Thoracic aorta (tissue), 2 donors: ENCODE data around the gene REEP6. TPM values are rescaled to one million over a fixed set of nuclear protein-coding genes. Genes with fewer than 3 reads are reported as not detected.
"Not testable (repeated sequence)": the region's sequence is repeated elsewhere in the genome, so short reads cannot be mapped to it uniquely, and the experiment has no call there.

Experiments
- ATAC-seq: fragments of 150-250 bp; one replicate; pipeline ENCODE4 v1.8.0; 2017; ENCODE audit warnings: low read depth; ENCODE audit not compliant: insufficient number of reproducible peaks, low FRiP score
- DNase-seq: peaks from one replicate; pipeline ENCODE4 v3.0.0-alpha.2; 2020; ENCODE audit warnings: low spot score
- H3K27ac ChIP-seq, 2 donors: fragments of 200-600 bp; sonication (generic); 1 replicate in 1 of 2; 2 replicates in 1 of 2; pipeline ENCODE4 v1.5.1; 2016; ENCODE audit warnings: mild to moderate bottlenecking in 2 of 2, moderate library complexity in 2 of 2
- H3K27me3 ChIP-seq: fragments of 200-600 bp; sonication (generic); replicated peaks from 2 replicates; pipeline ENCODE4 v1.6.0; 2016; ENCODE audit warnings: mild to moderate bottlenecking; ENCODE audit not compliant: insufficient read depth
- H3K36me3 ChIP-seq: fragments of 200-600 bp; sonication (generic); one replicate; pipeline ENCODE4 v1.5.1; 2016
- H3K4me1 ChIP-seq, 2 donors: fragments of 200-600 bp; sonication (generic); 1 replicate in 1 of 2; 2 replicates in 1 of 2; pipeline versions ENCODE4 v1.5.1 to v1.6.0; 2016; ENCODE audit warnings: low read depth in 2 of 2, mild to moderate bottlenecking in 1 of 2; ENCODE audit not compliant: control insufficient read depth in 1 of 2
- H3K4me3 ChIP-seq: fragments of 200-600 bp; sonication (generic); 2 replicates; pipeline ENCODE4 v1.5.1; 2016; ENCODE audit warnings: mild to moderate bottlenecking
- H3K9me3 ChIP-seq: fragments of 200-600 bp; sonication (generic); 2 replicates; pipeline ENCODE4 v1.5.1; 2016
- CTCF ChIP-seq: fragments of 200-600 bp; sonication (generic); IDR thresholded peaks from one replicate; pipeline ENCODE4 v1.5.1; 2019; ENCODE audit warnings: antibody characterized with exemption
- total RNA-seq, 2 donors: library from RNA; depleted of rRNA; stranded (reverse); fragments of >200 nt; gene quantifications; one replicate each; pipeline versions ENCODE4 v1.1.0 to v1.2.3, GENCODE V29; 2016

The REEP6 gene
- total RNA-seq, 2 donors from 2014 or later = 0.35 to 1.6 TPM

- DNase-seq (no peak), ATAC-seq (no peak)
Measured at GRCh38 chr19:1529430-1529816, 38.4 kb downstream of the REEP6 start.

GRCh38 chr19:1530856-1531255 is 39.9 kb downstream of the REEP6 start:
- ATAC-seq, DNase-seq, H3K4me1 ChIP-seq, H3K9me3 ChIP-seq, H3K36me3 ChIP-seq, H3K27ac ChIP-seq, H3K27me3 ChIP-seq, H3K4me3 ChIP-seq: not testable (repeated sequence)

More at GRCh38 chr19:1529430-1529816, 38.4 kb downstream of the REEP6 start:
- Histone ChIP-seq H3K27me3 (no peaks in the 10 kb centered on the region), H3K9me3 (no peaks in the 10 kb centered on the region), H3K4me3 (no peak overlapping the region), H3K27ac (no peak overlapping the region), H3K4me1 (no peaks in the 10 kb centered on the region), H3K36me3 (no peaks in the 10 kb centered on the region)
- TF ChIP-seq CTCF = no peak

GRCh38 chr19:1531587-1531986 is 40.6 kb downstream of the REEP6 start:
- Histone ChIP-seq H3K27me3 (no peaks in the 10 kb centered on the region), H3K27ac (no peak overlapping the region), H3K9me3 (no peaks in the 10 kb centered on the region), H3K4me1 (no peaks in the 10 kb centered on the region), H3K4me3 (no peak overlapping the region), H3K36me3 (no peaks in the 10 kb centered on the region)
- ATAC-seq (no peak), DNase-seq (no peak)
- TF ChIP-seq CTCF = no peak

- DNase-seq (no peak), ATAC-seq (no peak)
- Histone ChIP-seq H3K27ac (no peak overlapping the region), H3K4me1 (no peaks in the 10 kb centered on the region), H3K27me3 (no peaks in the 10 kb centered on the region), H3K36me3 (no peaks in the 10 kb centered on the region), H3K4me3 (no peak overlapping the region), H3K9me3 (no peaks in the 10 kb centered on the region)
- no peak for TF ChIP-seq CTCF
Measured at GRCh38 chr19:1532003-1532402, 41.0 kb downstream of the REEP6 start.

GRCh38 chr19:1533510-1534150 is 42.6 kb downstream of the REEP6 start:
- no peak for TF ChIP-seq CTCF
- Histone ChIP-seq H3K4me3 (no peak overlapping the region), H3K27ac (no peak overlapping the region), H3K36me3 (no peaks in the 10 kb centered on the region), H3K9me3 (no peaks in the 10 kb centered on the region), H3K27me3 (no peaks in the 10 kb centered on the region), H3K4me1 (no peaks in the 10 kb centered on the region)
- ATAC-seq (no peak), DNase-seq (no peak)

- peaks cover 0 to 6% of the 10 kb centered on the region in 2 donors for H3K4me1 ChIP-seq
- no peak for ATAC-seq
- DNase-seq = no peak
- H3K9me3 ChIP-seq = no peaks in the 10 kb centered on the region
- H3K4me3 ChIP-seq = no peak overlapping the region
- no peaks in the 10 kb centered on the region for H3K27me3 ChIP-seq
- no peak overlapping the region for H3K27ac ChIP-seq
- H3K36me3 ChIP-seq = no peaks in the 10 kb centered on the region
- no peak for TF ChIP-seq CTCF
Measured at GRCh38 chr19:1534972-1535371, 44.0 kb downstream of the REEP6 start.

GRCh38 chr19:1535699-1536098 is 44.7 kb downstream of the REEP6 start:
- not testable (repeated sequence) for H3K27ac ChIP-seq, H3K4me3 ChIP-seq, H3K9me3 ChIP-seq, ATAC-seq, H3K36me3 ChIP-seq, DNase-seq, H3K27me3 ChIP-seq
- peaks cover 5 to 13% of the 10 kb centered on the region in 2 donors for H3K4me1 ChIP-seq
